A549 (cell line): Measurements from ENCODE around the gene SASH1. TPM values are rescaled to one million over a fixed set of nuclear protein-coding genes. Genes with fewer than 3 reads are reported as not detected.

Experiments
- ATAC-seq, 2 experiments: fragments of 200-7000 bp in 1 of 2; fragments of >200 bp in 1 of 2; cut with Nextera tagmentation in 1 of 2; cut with Tn5 transposase in 1 of 2; 3 replicates each; pipeline versions ENCODE4 v1.8.0 to v1.9.1; 2018 to 2020; ENCODE audit warnings: mild to moderate bottlenecking in 1 of 2, moderate library complexity in 1 of 2
- CTCF ChIA-PET: fragments of 300-600 bp; sonication (Branson Sonifier 250); formaldehyde crosslinking; extraction: SDS; loops from one replicate; lab custom pipeline; 2021; ENCODE audit warnings: antibody characterized with exemption, inconsistent platforms; lab: Yijun Ruan, JAX
- POLR2A ChIA-PET: fragments of 350-600 bp; formaldehyde crosslinking; extraction: SDS; loops from one replicate; lab custom pipeline; 2021; ENCODE audit warnings: antibody characterized with exemption, inconsistent platforms; lab: Yijun Ruan, JAX
- DNase-seq, 2 experiments: peaks; one replicate each; pipeline versions ENCODE4 v3.0.0 to v3.0.0-alpha.2; 2011 to 2016; ENCODE audit warnings: low read depth in 1 of 2, low spot score in 1 of 2
- FAIRE-seq: peaks from 2 replicates; lab custom pipeline; 2011; peaks lifted over from hg19 to GRCh38; lab: Jason Lieb, UNC
- H3K27ac ChIP-seq, 2 experiments: fragments of >200 bp; sonication (Bioruptor Twin); formaldehyde crosslinking; 3 replicates each; pipeline ENCODE4 v1.5.1; 2016 to 2017
- H3K4me1 ChIP-seq: fragments of >200 bp; sonication (Bioruptor Twin); formaldehyde crosslinking; 3 replicates; pipeline ENCODE4 v1.6.1; 2016
- H3K4me2 ChIP-seq: fragments of >200 bp; sonication (Bioruptor Twin); formaldehyde crosslinking; 3 replicates; pipeline ENCODE4 v1.6.1; 2016
- H3K4me3 ChIP-seq: fragments of >200 bp; sonication (Bioruptor Twin); formaldehyde crosslinking; 3 replicates; pipeline ENCODE4 v1.5.1; 2016
- H3K9me3 ChIP-seq: fragments of >200 bp; sonication (Bioruptor Twin); formaldehyde crosslinking; 3 replicates; pipeline ENCODE4 v1.6.1; 2016
- BCL3 ChIP-seq: fragments of >200 bp; sonication (Bioruptor Twin); formaldehyde crosslinking; IDR thresholded peaks from 3 replicates; pipeline ENCODE4 v1.6.1; 2016
- CBX8 ChIP-seq: fragments of 200-600 bp; sonication (generic); IDR thresholded peaks from 2 replicates; pipeline ENCODE4 v1.6.1; 2016
- CHD4 ChIP-seq: fragments of 200-600 bp; sonication (generic); IDR thresholded peaks from 2 replicates; pipeline ENCODE4 v1.6.1; 2016; ENCODE audit warnings: antibody characterized with exemption, mild to moderate bottlenecking, borderline replicate concordance
- CTCF ChIP-seq: fragments of >200 bp; sonication (Bioruptor Twin); formaldehyde crosslinking; IDR thresholded peaks from 3 replicates; pipeline ENCODE4 v1.5.1; 2016
- EHF ChIP-seq: fragments of 250-450 bp; sonication (Bioruptor Pico); IDR thresholded peaks from 2 replicates; pipeline ENCODE4 v1.5.0; 2020; ENCODE audit warnings: mild to moderate bottlenecking
- ELK1 ChIP-seq: fragments of 150-350 bp; IDR thresholded peaks from 2 replicates; pipeline ENCODE4 v1.6.1; 2014; ENCODE audit warnings: low read depth, mild to moderate bottlenecking, low read length
- ESRRA ChIP-seq: fragments of 150-350 bp; IDR thresholded peaks from 2 replicates; pipeline ENCODE4 v1.6.1; 2014; ENCODE audit warnings: mild to moderate bottlenecking, low read length, borderline replicate concordance
- FOXS1 ChIP-seq: fragments of 250-450 bp; sonication (Bioruptor Pico); IDR thresholded peaks from 2 replicates; pipeline ENCODE4 v1.5.0; 2020; ENCODE audit warnings: mild to moderate bottlenecking, moderate library complexity
- HMGXB4 ChIP-seq: fragments of 250-450 bp; sonication (Bioruptor Pico); IDR thresholded peaks from 2 replicates; pipeline ENCODE4 v1.5.0; 2021; ENCODE audit warnings: mild to moderate bottlenecking, moderate library complexity, borderline replicate concordance
- JUN ChIP-seq, 2 experiments: fragments of >200 bp; sonication (Bioruptor Twin); formaldehyde crosslinking; IDR thresholded peaks; 2 replicates in 1 of 2; 3 replicates in 1 of 2; pipeline ENCODE4 v1.6.1; 2016 to 2017
- JUNB ChIP-seq: fragments of >200 bp; sonication (Bioruptor Twin); formaldehyde crosslinking; IDR thresholded peaks from 2 replicates; pipeline ENCODE4 v1.6.1; 2016
- KDM1A ChIP-seq: fragments of 200-600 bp; sonication (generic); IDR thresholded peaks from 2 replicates; pipeline ENCODE4 v1.6.1; 2016; ENCODE audit warnings: low read depth, mild to moderate bottlenecking
- KDM5A ChIP-seq: fragments of 200-600 bp; sonication (generic); IDR thresholded peaks from 2 replicates; pipeline ENCODE4 v1.6.1; 2016; ENCODE audit warnings: antibody characterized with exemption, mild to moderate bottlenecking
- MAFK ChIP-seq: fragments of 450-650 bp; IDR thresholded peaks from 2 replicates; pipeline ENCODE4 v1.6.1; 2014; ENCODE audit not compliant: partially characterized antibody
- MAZ ChIP-seq: fragments of 150-350 bp; IDR thresholded peaks from 2 replicates; pipeline ENCODE4 v1.6.1; 2014; ENCODE audit warnings: antibody characterized with exemption, low read depth, low read length, borderline replicate concordance
- NFE2L2 ChIP-seq: fragments of 150-350 bp; conservative IDR thresholded peaks from 2 replicates; pipeline ENCODE4 v1.6.1; 2014; ENCODE audit warnings: low read length
- NR3C1 ChIP-seq: fragments of >200 bp; sonication (Bioruptor Twin); formaldehyde crosslinking; IDR thresholded peaks from 3 replicates; pipeline ENCODE4 v1.6.1; 2017
- PBX3 ChIP-seq: IDR thresholded peaks from 2 replicates; pipeline ENCODE4 v1.6.1; 2012
- PHF8 ChIP-seq: fragments of 200-600 bp; sonication (generic); IDR thresholded peaks from 2 replicates; pipeline ENCODE4 v1.6.1; 2016; ENCODE audit warnings: low read depth, mild to moderate bottlenecking, antibody characterized with exemption, moderate library complexity, borderline replicate concordance
- POLR2A ChIP-seq: IDR thresholded peaks from 2 replicates; pipeline ENCODE4 v1.6.1; 2012; ENCODE audit warnings: mild to moderate bottlenecking, low read length
- POLR2AphosphoS2 ChIP-seq: conservative IDR thresholded peaks from 2 replicates; pipeline ENCODE4 v1.6.1; 2012; ENCODE audit warnings: low read length, improper control_type of control experiment, inconsistent platforms
- RARB ChIP-seq: fragments of 250-450 bp; sonication (Bioruptor Pico); IDR thresholded peaks from 2 replicates; pipeline ENCODE4 v1.8.0; 2021; ENCODE audit warnings: mild to moderate bottlenecking, moderate library complexity
- SMC3 ChIP-seq: fragments of >200 bp; sonication (Bioruptor Twin); formaldehyde crosslinking; IDR thresholded peaks from 3 replicates; pipeline ENCODE4 v1.6.1; 2018; ENCODE audit warnings: inconsistent platforms
- TFCP2L1 ChIP-seq: fragments of 250-450 bp; sonication (Bioruptor Pico); IDR thresholded peaks from 2 replicates; pipeline ENCODE4 v1.5.0; 2021; ENCODE audit warnings: mild to moderate bottlenecking
- ZFP36 ChIP-seq: fragments of 450-650 bp; IDR thresholded peaks from 2 replicates; pipeline ENCODE4 v1.6.1; 2014; ENCODE audit warnings: borderline replicate concordance; ENCODE audit not compliant: partially characterized antibody
- WGBS: methylation state at CpG from one replicate; pipeline ENCODE4 v1.1.6; 2017; ENCODE audit errors: missing lambda C conversion rate; 5-methylcytosine and 5-hydroxymethylcytosine counted together
- polyA plus RNA-seq, 4 experiments: library from polyadenylated mRNA; depleted of rRNA in 3 of 4; stranded (reverse); fragments of >200 nt; fragmentation: RNase III in 1 of 4; extraction: RNeasy Plus Mini Kit Qiagen cat#74134 plus additional on column Dnase treatment in 1 of 4; gene quantifications; 2 replicates in 3 of 4; 3 replicates in 1 of 4; pipeline ENCODE4 v1.2.3, GENCODE V29; 2011 to 2017

SASH1 gene
- polyA plus RNA-seq, 2 of the 4 experiments (the other 2 are of a cell fraction): 2.5 to 3.0 TPM

- CTCF ChIA-PET: no interaction called here
- H3K27ac ChIP-seq: no peak overlapping the region
- 0 out of 3 replicates have a peak, but pooled peaks cover 2% of the 10 kb centered on the region for H3K4me1 ChIP-seq
- H3K4me2 ChIP-seq: no peak overlapping the region
- POLR2A ChIA-PET: no interaction called here
- H3K4me3 ChIP-seq: no peak overlapping the region
- ATAC-seq: no peak
- 50% methylated on average over 16 of the region's 16 CpGs for WGBS
- DNase-seq: no peak
- TF ChIP-seq KDM5A (no peak), ESRRA (no peak), TFCP2L1 (CRISPR knock-in tag) (no peak), POLR2AphosphoS2 (no peak), EHF (CRISPR knock-in tag) (no peak), PHF8 (no peak), FOXS1 (CRISPR knock-in tag) (no peak), HMGXB4 (CRISPR knock-in tag) (no peak), CTCF (no peak), SMC3 (no peak), JUN (IDR thresholded peaks at IDR 0.05) (no peak), CHD4 (no peak), NFE2L2 (no peak), CBX8 (no peak), MAZ (no peak)
- TF ChIP-seq, all 56 proteins: peak for 0
- FAIRE-seq: no peak
- no peaks in the 10 kb centered on the region for H3K9me3 ChIP-seq
Observed at GRCh38 chr6:148593130-148593812, 250.6 kb downstream of the SASH1 start.

- ATAC-seq (no peak), DNase-seq (no peak), FAIRE-seq (no peak)
- Histone ChIP-seq H3K4me3 (no peak overlapping the region), H3K4me2 (no peak overlapping the region), H3K9me3 (no peaks in the 10 kb centered on the region), H3K4me1 (0 out of 3 replicates have a peak, but pooled peaks cover 2% of the 10 kb centered on the region), H3K27ac (no peak overlapping the region)
- CTCF ChIA-PET: no interaction called here
- 55% methylated on average over 6 of the region's 6 CpGs for WGBS
- POLR2A ChIA-PET: no interaction called here
- TF ChIP-seq NR3C1 (no peak), KDM1A (no peak), POLR2AphosphoS2 (no peak), ELK1 (no peak), RARB (CRISPR knock-in tag) (no peak), TFCP2L1 (CRISPR knock-in tag) (no peak), BCL3 (no peak), MAFK (no peak), POLR2A (no peak), MAZ (no peak), ZFP36 (no peak), JUNB (no peak), PBX3 (no peak)
- TF ChIP-seq, all 56 proteins: peak for 0
Observed at GRCh38 chr6:148593813-148594170, 251.2 kb downstream of the SASH1 start.
